Neural crest cell (in vitro differentiated cells): ENCODE measurements around the gene XRCC1. TPM values are rescaled to one million over a fixed set of nuclear protein-coding genes. Genes with fewer than 3 reads are reported as not detected.
A peak's percentile ranks its signal among the peaks of the same experiment; 100 is the strongest.

Experiments
- DNase-seq: peaks from one replicate; pipeline ENCODE4 v3.0.0; 2021; ENCODE audit warnings: low read depth, mixed read lengths, low spot score
- H3K27ac Mint-ChIP-seq: one replicate; pipeline ENCODE4 v1.8.0; 2021; ENCODE audit warnings: mild to moderate bottlenecking, mixed read lengths; ENCODE audit not compliant: unreplicated experiment
- H3K27me3 Mint-ChIP-seq: 2 replicates; pipeline ENCODE4 v1.8.0; 2021; ENCODE audit warnings: low read depth, mild to moderate bottlenecking, mixed read lengths
- H3K36me3 Mint-ChIP-seq: 2 replicates; pipeline ENCODE4 v1.8.0; 2021; ENCODE audit warnings: low read depth, mild to moderate bottlenecking, mixed read lengths
- H3K4me1 Mint-ChIP-seq: 2 replicates; pipeline ENCODE4 v1.8.0; 2021; ENCODE audit warnings: mixed read lengths
- H3K4me3 Mint-ChIP-seq: one replicate; pipeline ENCODE4 v1.8.0; 2021; ENCODE audit warnings: mild to moderate bottlenecking, mixed read lengths
- H3K9me3 Mint-ChIP-seq: 2 replicates; pipeline ENCODE4 v1.8.0; 2021; ENCODE audit warnings: mixed read lengths
- total RNA-seq: library from RNA; stranded (reverse); gene quantifications from 2 replicates; pipeline ENCODE4 v1.2.1, GENCODE V29; 2021
- TF ChIP-seq, protein P1 (sequence below): fragments of 200-600 bp; sonication (generic); conservative IDR thresholded peaks from 2 replicates; pipeline ENCODE4 v1.5.0; 2021; ENCODE audit warnings: antibody characterized with exemption, mild to moderate bottlenecking

XRCC1 gene
- total RNA-seq, 1 donor from 2014 or later: 79.4 TPM

- Mint-ChIP-seq H3K27me3 (peaks cover 7% of the 10 kb centered on the region), H3K27ac (no peak overlapping the region), H3K9me3 (no peaks in the 10 kb centered on the region), H3K4me1 (peaks cover 39% of the 10 kb centered on the region), H3K36me3 (peaks cover 7% of the 10 kb centered on the region), H3K4me3 (peak overlapping the region; percentile 99)
- DNase-seq: no peak
- TF ChIP-seq, protein P1, sequence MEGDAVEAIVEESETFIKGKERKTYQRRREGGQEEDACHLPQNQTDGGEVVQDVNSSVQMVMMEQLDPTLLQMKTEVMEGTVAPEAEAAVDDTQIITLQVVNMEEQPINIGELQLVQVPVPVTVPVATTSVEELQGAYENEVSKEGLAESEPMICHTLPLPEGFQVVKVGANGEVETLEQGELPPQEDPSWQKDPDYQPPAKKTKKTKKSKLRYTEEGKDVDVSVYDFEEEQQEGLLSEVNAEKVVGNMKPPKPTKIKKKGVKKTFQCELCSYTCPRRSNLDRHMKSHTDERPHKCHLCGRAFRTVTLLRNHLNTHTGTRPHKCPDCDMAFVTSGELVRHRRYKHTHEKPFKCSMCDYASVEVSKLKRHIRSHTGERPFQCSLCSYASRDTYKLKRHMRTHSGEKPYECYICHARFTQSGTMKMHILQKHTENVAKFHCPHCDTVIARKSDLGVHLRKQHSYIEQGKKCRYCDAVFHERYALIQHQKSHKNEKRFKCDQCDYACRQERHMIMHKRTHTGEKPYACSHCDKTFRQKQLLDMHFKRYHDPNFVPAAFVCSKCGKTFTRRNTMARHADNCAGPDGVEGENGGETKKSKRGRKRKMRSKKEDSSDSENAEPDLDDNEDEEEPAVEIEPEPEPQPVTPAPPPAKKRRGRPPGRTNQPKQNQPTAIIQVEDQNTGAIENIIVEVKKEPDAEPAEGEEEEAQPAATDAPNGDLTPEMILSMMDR: no peak
These were observed 22.5 kb upstream of the XRCC1 start for GRCh38 chr19:43597876-43598275.

DNA sequence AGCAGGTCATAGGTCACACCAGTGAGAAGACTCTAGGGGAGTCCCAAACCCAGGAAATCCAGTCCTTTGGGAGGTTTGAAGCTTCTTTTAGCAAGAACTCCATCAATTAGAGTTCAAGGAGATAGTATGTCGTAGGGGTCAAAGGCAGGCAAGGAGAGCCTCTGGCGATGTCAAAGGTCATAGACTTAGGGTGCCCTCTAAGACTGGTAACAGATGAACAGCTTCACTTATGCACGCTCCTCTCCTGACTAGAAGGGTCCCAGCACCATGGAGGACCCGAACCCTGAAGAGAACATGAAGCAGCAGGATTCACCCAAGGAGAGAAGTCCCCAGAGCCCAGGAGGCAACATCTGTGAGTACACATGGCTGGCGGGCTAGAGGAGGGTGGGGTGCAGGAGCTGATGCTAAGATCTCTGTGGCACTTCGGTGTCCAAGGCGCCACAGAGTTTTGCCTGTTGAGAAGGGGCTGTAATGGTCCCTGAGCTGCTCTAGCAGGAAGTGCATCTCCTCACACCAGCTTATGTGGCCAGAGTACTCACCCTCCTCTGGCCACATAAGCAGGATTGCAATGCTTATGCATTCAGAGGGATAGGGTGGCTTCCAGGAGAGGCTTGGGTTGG is 21.6 kb upstream of the XRCC1 start:
- Mint-ChIP-seq H3K27ac (peak overlapping the region; percentile 99), H3K36me3 (peaks cover 7% of the 10 kb centered on the region), H3K27me3 (peaks cover 7% of the 10 kb centered on the region), H3K4me3 (peak overlapping the region; percentile 99), H3K9me3 (no peaks in the 10 kb centered on the region), H3K4me1 (peaks cover 39% of the 10 kb centered on the region)
- no peak for DNase-seq
- TF ChIP-seq, protein P1: no peak

DNA sequence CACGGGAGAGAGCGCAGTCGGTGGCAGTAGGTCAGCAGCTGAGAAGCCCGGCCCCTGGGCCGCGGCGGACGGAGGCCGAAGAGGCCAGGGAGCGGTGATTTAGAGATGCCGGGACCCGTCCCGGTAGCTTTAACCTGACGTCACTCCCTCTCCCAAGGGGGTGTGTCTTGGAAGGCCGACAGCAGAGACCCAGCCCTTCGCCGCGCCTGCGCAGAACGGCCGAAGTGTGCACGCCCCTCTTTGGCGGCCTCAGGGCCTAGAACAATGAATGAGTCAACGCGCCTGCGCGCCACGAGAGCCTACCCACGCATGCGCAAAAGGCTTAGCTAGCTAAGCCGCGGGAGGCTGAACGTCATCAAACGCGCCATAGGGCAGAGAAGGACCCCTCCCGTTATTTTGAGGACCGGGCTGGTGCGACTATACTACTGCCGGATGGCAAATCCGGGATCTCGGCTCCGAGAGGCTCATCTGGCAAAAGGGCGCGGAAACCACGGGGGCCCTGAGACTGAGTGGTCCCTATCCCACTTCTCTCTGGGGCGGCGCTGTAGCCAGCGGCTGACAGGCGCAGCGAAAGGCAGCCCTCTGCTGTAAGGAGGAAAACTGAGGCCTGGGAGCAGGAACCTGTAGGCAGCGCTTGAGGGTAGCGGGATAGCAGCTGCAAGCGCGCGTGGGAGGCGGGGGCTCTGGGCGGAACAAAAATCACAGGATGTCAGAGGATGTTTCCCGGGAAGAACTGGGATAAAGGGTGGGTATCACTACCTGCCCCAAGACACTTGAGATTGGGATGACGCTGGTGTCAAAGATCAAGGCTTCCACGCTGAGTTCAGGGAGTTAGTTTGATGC is 20.9 kb upstream of the XRCC1 start, which contains the start of the genes IRGQ and ZNF576:
TSS of gene IRGQ (minus strand) at position 136 of the 843 bp plus-strand sequence. CDS start 796 bp downstream, outside the sequence.
TSS of gene ZNF576 (plus strand) at position 597 of the 843 bp plus-strand sequence. CDS start 514 bp downstream, outside the sequence.
- peak; percentile 100 for DNase-seq
- Mint-ChIP-seq H3K9me3 (no peaks in the 10 kb centered on the region), H3K4me3 (peak within 1 kb of the TSS; percentile 99), H3K27ac (peak within 1 kb of the TSS; percentile 99), H3K27me3 (peaks cover 7% of the 10 kb centered on the region), H3K36me3 (peaks cover 7% of the 10 kb centered on the region), H3K4me1 (peaks cover 39% of the 10 kb centered on the region)
- TF ChIP-seq, protein P1: no peak

GRCh38 chr19:43595605-43595998 is 20.3 kb upstream of the XRCC1 start:
- peaks cover 7% of the 10 kb centered on the region for H3K27me3 Mint-ChIP-seq
- H3K4me1 Mint-ChIP-seq: peaks cover 39% of the 10 kb centered on the region
- no peak for DNase-seq
- peaks cover 7% of the 10 kb centered on the region for H3K36me3 Mint-ChIP-seq
- H3K9me3 Mint-ChIP-seq: no peaks in the 10 kb centered on the region
- TF ChIP-seq, protein P1: no peak
- H3K4me3 Mint-ChIP-seq: peak overlapping the region; percentile 99
- H3K27ac Mint-ChIP-seq: peak overlapping the region; percentile 99

DNA sequence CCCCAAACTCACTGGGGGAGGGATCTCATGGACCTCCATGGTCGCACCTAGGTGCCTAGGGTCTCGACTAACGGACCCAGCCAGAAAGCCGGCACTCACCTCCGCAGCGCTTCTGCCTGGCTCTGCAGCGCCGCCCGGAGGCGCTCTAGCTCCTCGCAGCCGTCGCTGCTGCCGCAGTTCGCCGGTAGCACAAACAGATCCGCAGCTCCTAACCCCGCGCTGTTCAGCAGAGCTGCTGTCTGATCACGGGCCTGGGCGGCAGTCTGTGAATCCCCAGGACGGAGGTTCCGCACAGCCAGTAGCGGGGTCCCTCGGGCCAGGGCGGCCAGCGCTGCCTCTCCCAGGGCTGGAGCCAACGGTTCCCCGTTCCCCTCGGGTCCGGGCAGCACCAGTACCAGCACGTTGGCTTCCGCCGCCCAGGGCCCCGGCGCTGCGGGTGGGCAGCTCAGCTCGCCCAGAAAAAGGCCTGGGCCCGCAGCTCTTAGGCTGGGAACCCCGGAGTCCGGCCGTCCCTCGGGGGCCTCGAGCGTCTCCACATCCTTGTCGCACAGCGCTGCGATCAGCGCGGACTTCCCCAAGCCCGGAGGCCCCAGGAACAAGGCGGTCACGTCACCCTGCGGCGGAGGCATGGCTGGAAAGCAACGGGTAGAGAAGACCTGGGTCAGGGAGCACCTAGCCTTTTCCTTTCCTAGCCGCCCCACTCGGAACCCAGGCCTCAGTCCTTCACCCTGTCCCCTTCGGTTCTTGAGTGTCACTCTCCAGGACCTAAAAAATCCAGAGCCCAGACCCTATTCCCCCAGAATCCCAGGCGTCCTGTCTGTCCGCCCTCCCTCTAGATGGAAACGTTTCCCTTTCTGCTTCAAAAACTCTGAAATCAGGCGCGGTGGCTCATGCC is 19.6 kb upstream of the XRCC1 start:
- Mint-ChIP-seq H3K36me3 (peaks cover 7% of the 10 kb centered on the region), H3K9me3 (no peaks in the 10 kb centered on the region), H3K27ac (peak overlapping the region; percentile 99), H3K4me1 (peaks cover 39% of the 10 kb centered on the region), H3K4me3 (peak overlapping the region; percentile 99), H3K27me3 (peaks cover 7% of the 10 kb centered on the region)
- DNase-seq: peak; percentile 56
- TF ChIP-seq, protein P1: peak; percentile 83
